H9 (cell line): ENCODE data around the gene SCRN2. TPM values are rescaled to one million over a fixed set of nuclear protein-coding genes. Genes with fewer than 3 reads are reported as not detected.
A peak's percentile ranks its signal among the peaks of the same experiment; 100 is the strongest.

ENCODE experiments used
- DNase-seq: peaks from one replicate; pipeline ENCODE4 v3.0.0-alpha.2; 2017
- H2AFZ ChIP-seq: one replicate; pipeline ENCODE4 v1.6.1; 2013; ENCODE audit warnings: mild to moderate bottlenecking, low read length, control low read depth, moderate library complexity
- H2AK5ac ChIP-seq: 2 replicates; pipeline ENCODE4 v1.6.1; 2013; ENCODE audit warnings: low read length, control low read depth, mixed read lengths; ENCODE audit not compliant: insufficient read length
- H2BK120ac ChIP-seq: one replicate; pipeline ENCODE4 v1.6.1; 2013; ENCODE audit warnings: low read depth, mild to moderate bottlenecking, low read length, control low read depth, inconsistent platforms; ENCODE audit not compliant: poor library complexity, severe bottlenecking
- H2BK12ac ChIP-seq: 2 replicates; pipeline ENCODE4 v1.6.1; 2013; ENCODE audit warnings: low read length, control low read depth, mixed read lengths, low read depth; ENCODE audit not compliant: insufficient read length
- H2BK15ac ChIP-seq: 2 replicates; pipeline ENCODE4 v1.6.1; 2013; ENCODE audit warnings: low read depth, low read length, control low read depth
- H2BK20ac ChIP-seq: one replicate; pipeline ENCODE4 v1.6.1; 2013; ENCODE audit warnings: low read depth, mild to moderate bottlenecking, low read length, control low read depth, inconsistent platforms; ENCODE audit not compliant: poor library complexity, severe bottlenecking
- H2BK5ac ChIP-seq: 2 replicates; pipeline ENCODE4 v1.6.1; 2013; ENCODE audit warnings: low read length, control low read depth, mixed read lengths; ENCODE audit not compliant: insufficient read length
- H3K14ac ChIP-seq: 2 replicates; pipeline ENCODE4 v1.6.1; 2013; ENCODE audit warnings: low read length, control low read depth; ENCODE audit not compliant: insufficient read depth
- H3K18ac ChIP-seq: 2 replicates; pipeline ENCODE4 v1.6.1; 2013; ENCODE audit warnings: low read depth, mild to moderate bottlenecking, mixed read lengths, low read length, control low read depth; ENCODE audit not compliant: insufficient read length
- H3K23ac ChIP-seq: 2 replicates; pipeline ENCODE4 v1.6.1; 2013; ENCODE audit warnings: low read length, control low read depth, mixed read lengths, low read depth; ENCODE audit not compliant: insufficient read length
- H3K23me2 ChIP-seq: 2 replicates; pipeline ENCODE4 v1.6.1; 2013; ENCODE audit warnings: low read depth, mild to moderate bottlenecking, mixed read lengths, low read length, control low read depth; ENCODE audit not compliant: insufficient read length, poor library complexity, severe bottlenecking
- H3K27ac ChIP-seq: 2 replicates; pipeline ENCODE4 v1.5.1; 2013; ENCODE audit warnings: low read length, control low read depth, mixed read lengths, low read depth; ENCODE audit not compliant: insufficient read length
- H3K27me3 ChIP-seq: 2 replicates; pipeline ENCODE4 v1.6.1; 2013; ENCODE audit warnings: low read length, control low read depth, inconsistent platforms; ENCODE audit not compliant: insufficient read depth
- H3K4ac ChIP-seq: 2 replicates; pipeline ENCODE4 v1.6.1; 2013; ENCODE audit warnings: low read depth, mild to moderate bottlenecking, control low read depth, inconsistent platforms, low read length, moderate library complexity
- H3K4me1 ChIP-seq: 2 replicates; pipeline ENCODE4 v1.6.1; 2013; ENCODE audit warnings: low read length, control low read depth, inconsistent platforms; ENCODE audit not compliant: insufficient read depth
- H3K4me2 ChIP-seq: 2 replicates; pipeline ENCODE4 v1.6.1; 2013; ENCODE audit warnings: low read length, control low read depth, mixed read lengths; ENCODE audit not compliant: insufficient read length, insufficient read depth
- H3K56ac ChIP-seq: 2 replicates; pipeline ENCODE4 v1.6.1; 2013; ENCODE audit warnings: low read depth, mild to moderate bottlenecking, mixed read lengths, low read length, control low read depth; ENCODE audit not compliant: insufficient read length
- H3K79me1 ChIP-seq: 2 replicates; pipeline ENCODE4 v1.6.1; 2013; ENCODE audit warnings: low read depth, mild to moderate bottlenecking, moderate library complexity, low read length, control low read depth, inconsistent platforms; ENCODE audit not compliant: insufficient read depth, poor library complexity, severe bottlenecking
- H3K79me2 ChIP-seq: 2 replicates; pipeline ENCODE4 v1.6.1; 2013; ENCODE audit warnings: low read length, control low read depth, inconsistent platforms; ENCODE audit not compliant: insufficient read depth
- H3K9ac ChIP-seq: 2 replicates; pipeline ENCODE4 v1.6.1; 2013; ENCODE audit warnings: low read length, control low read depth, mixed read lengths; ENCODE audit not compliant: insufficient read length; ENCODE audit errors: extremely low read depth
- H3K9me3 ChIP-seq: one replicate; pipeline ENCODE4 v1.6.1; 2013; ENCODE audit warnings: low read depth, low read length, inconsistent platforms; ENCODE audit not compliant: control insufficient read depth
- H3T11ph ChIP-seq: one replicate; pipeline ENCODE4 v1.6.1; 2013; ENCODE audit warnings: mild to moderate bottlenecking, low read length, control low read depth, inconsistent platforms
- H4K20me1 ChIP-seq: one replicate; pipeline ENCODE4 v1.6.1; 2013; ENCODE audit not compliant: control insufficient read depth, insufficient read length, insufficient read depth
- H4K5ac ChIP-seq: 2 replicates; pipeline ENCODE4 v1.6.1; 2013; ENCODE audit warnings: low read depth, mild to moderate bottlenecking, mixed read lengths, low read length, control low read depth; ENCODE audit not compliant: insufficient read length
- H4K8ac ChIP-seq: replicated peaks from 2 replicates; pipeline ENCODE4 v1.6.1; 2013; ENCODE audit warnings: low read length, control low read depth, mixed read lengths, low read depth; ENCODE audit not compliant: insufficient read length
- H4K91ac ChIP-seq: 2 replicates; pipeline ENCODE4 v1.6.1; 2013; ENCODE audit warnings: low read depth, mild to moderate bottlenecking, moderate library complexity, mixed read lengths, low read length, control low read depth; ENCODE audit not compliant: insufficient read length
- H3K27ac Mint-ChIP-seq, 3 experiments: 2 replicates in 2 of 3; 3 replicates in 1 of 3; pipeline ENCODE4 v1.8.0; 2020 to 2021; ENCODE audit warnings: mixed read lengths in 3 of 3, mild to moderate bottlenecking in 1 of 3, moderate library complexity in 1 of 3
- H3K27me3 Mint-ChIP-seq: 2 replicates; pipeline ENCODE4 v1.8.0; 2021; ENCODE audit warnings: low read depth, mild to moderate bottlenecking, moderate library complexity, mixed read lengths
- H3K36me3 Mint-ChIP-seq, 3 experiments: 2 replicates in 2 of 3; 3 replicates in 1 of 3; pipeline ENCODE4 v1.8.0; 2020 to 2021; ENCODE audit warnings: low read depth in 3 of 3, mixed read lengths in 3 of 3; ENCODE audit not compliant: insufficient read depth in 1 of 3
- H3K4me1 Mint-ChIP-seq, 2 experiments: 2 replicates each; pipeline ENCODE4 v1.8.0; 2020; ENCODE audit warnings: mixed read lengths in 2 of 2
- H3K4me3 Mint-ChIP-seq, 2 experiments: 2 replicates in 1 of 2; 3 replicates in 1 of 2; pipeline ENCODE4 v1.8.0; 2020 to 2021; ENCODE audit warnings: mild to moderate bottlenecking in 2 of 2, mixed read lengths in 2 of 2, moderate library complexity in 1 of 2
- H3K9me3 Mint-ChIP-seq, 2 experiments: 2 replicates in 1 of 2; 3 replicates in 1 of 2; pipeline ENCODE4 v1.8.0; 2020; ENCODE audit warnings: mild to moderate bottlenecking in 2 of 2, mixed read lengths in 2 of 2, moderate library complexity in 1 of 2
- CTCF ChIP-seq: fragments of 200-600 bp; sonication (generic); conservative IDR thresholded peaks from 3 replicates; pipeline ENCODE4 v1.8.0; 2021; ENCODE audit warnings: antibody characterized with exemption, mild to moderate bottlenecking
- WGBS: extraction: QIAGEN DNeasy Blood & Tissue Kit; methylation state at CpG from one replicate; pipeline ENCODE4 v1.1.7; 2013; ENCODE audit warnings: missing lambda C conversion rate, low lambda C conversion rate, mixed read lengths; ENCODE audit not compliant: insufficient read length; ENCODE audit errors: extremely low coverage; 5-methylcytosine and 5-hydroxymethylcytosine counted together
- total RNA-seq: library from RNA; stranded (reverse); gene quantifications from 2 replicates; pipeline ENCODE4 v1.2.1, GENCODE V29; 2021

SCRN2 gene
- total RNA-seq, 1 experiment from 2014 or later: 34.0 TPM

GRCh38 chr17:47816947-47817346, 24.1 kb downstream of the SCRN2 start:
- Histone ChIP-seq H2BK20ac (no peak overlapping the region), H3K18ac (no peak overlapping the region), H4K5ac (no peak overlapping the region), H3K79me2 (no peaks in the 10 kb centered on the region; the same call in 1 of the 2 replicates), H2BK120ac (no peak overlapping the region), H3K4ac (no peak overlapping the region), H3K9ac (no peak overlapping the region), H3K56ac (no peak overlapping the region), H3K4me2 (no peak overlapping the region), H3K14ac (no peak overlapping the region), H2AK5ac (no peak overlapping the region), H3K23me2 (peaks cover 7% of the 10 kb centered on the region), H3K9me3 (no peaks in the 10 kb centered on the region), H2BK5ac (no peak overlapping the region), H3K23ac (no peak overlapping the region), H3K27me3 (no peaks in the 10 kb centered on the region), H4K91ac (no peak overlapping the region), H3T11ph (no peak overlapping the region), H2BK12ac (no peak overlapping the region), H2AFZ (no peak overlapping the region), H4K20me1 (no peaks in the 10 kb centered on the region), H2BK15ac (no peak overlapping the region), H3K27ac (no peak overlapping the region), H4K8ac (no peak overlapping the region), H3K4me1 (no peaks in the 10 kb centered on the region), H3K79me1 (no peaks in the 10 kb centered on the region)
- peaks cover 0 to 10% (median 0%) of the 10 kb centered on the region in 3 experiments; a peak in 3 of 7 replicates for H3K36me3 Mint-ChIP-seq
- TF ChIP-seq CTCF: no peak
- WGBS: no CpG with 5 or more reads among the region's 10 CpGs
- DNase-seq: no peak
- H3K27ac Mint-ChIP-seq: peak overlapping the region in 1 of 3 experiments; percentile 59; a peak in 1 of 7 replicates
- H3K27me3 Mint-ChIP-seq: no peaks in the 10 kb centered on the region
- peaks cover 11 to 12% of the 10 kb centered on the region in 2 experiments for H3K4me1 Mint-ChIP-seq
- no peaks in the 10 kb centered on the region; a peak in 1 of 5 replicates for H3K9me3 Mint-ChIP-seq
- no peak overlapping the region for H3K4me3 Mint-ChIP-seq
